GM10266 (cell line): ENCODE results near the gene SUSD5.

Experiments
- DNase-seq: peaks from one replicate; pipeline ENCODE4 v3.0.0; 2012; ENCODE audit errors: extremely low spot score
- CTCF ChIP-seq: IDR thresholded peaks from 2 replicates; pipeline ENCODE4 v1.5.1; 2012; ENCODE audit warnings: mild to moderate bottlenecking, low read depth; ENCODE audit not compliant: control insufficient read depth, insufficient read depth; ENCODE audit errors: missing control alignments

Gene SUSD5

GRCh38 chr3:33237439-33237838 lies 18.8 kb upstream of the SUSD5 start:
- DNase-seq, result no peak
- TF ChIP-seq CTCF, result no peak

GRCh38 chr3:33236005-33236404 lies 17.4 kb upstream of the SUSD5 start:
- DNase-seq, result no peak

GRCh38 chr3:33233884-33234283 lies 15.3 kb upstream of the SUSD5 start:
- no peak for DNase-seq
- TF ChIP-seq CTCF, result no peak

More at GRCh38 chr3:33236005-33236404, 17.4 kb upstream of the SUSD5 start:
- TF ChIP-seq CTCF, result no peak

GRCh38 chr3:33231756-33232465 lies 13.3 kb upstream of the SUSD5 start:
- TF ChIP-seq CTCF, result no peak
- DNase-seq, result no peak

- no peak for DNase-seq
- no peak for TF ChIP-seq CTCF
These were observed 11.3 kb upstream of the SUSD5 start for GRCh38 chr3:33229947-33230346.

GRCh38 chr3:33229066-33229465 lies 10.5 kb upstream of the SUSD5 start:
- no peak for DNase-seq
- no peak for TF ChIP-seq CTCF

- DNase-seq, result no peak
- TF ChIP-seq CTCF, result no peak
These were observed 2.6 kb upstream of the SUSD5 start for GRCh38 chr3:33221241-33221640.
